Measurements from ENCODE around the gene DNAI4. TPM values are rescaled to one million over a fixed set of nuclear protein-coding genes. Genes with fewer than 3 reads are reported as not detected.

Gene DNAI4
- total and polyA plus RNA-seq, 9 of the 15 experiments (the other 6 are each of a cell fraction or from before 2014, with no cell fraction given): 0.57 to 4.8 (median 2.6) TPM; not detected in 1

DNA sequence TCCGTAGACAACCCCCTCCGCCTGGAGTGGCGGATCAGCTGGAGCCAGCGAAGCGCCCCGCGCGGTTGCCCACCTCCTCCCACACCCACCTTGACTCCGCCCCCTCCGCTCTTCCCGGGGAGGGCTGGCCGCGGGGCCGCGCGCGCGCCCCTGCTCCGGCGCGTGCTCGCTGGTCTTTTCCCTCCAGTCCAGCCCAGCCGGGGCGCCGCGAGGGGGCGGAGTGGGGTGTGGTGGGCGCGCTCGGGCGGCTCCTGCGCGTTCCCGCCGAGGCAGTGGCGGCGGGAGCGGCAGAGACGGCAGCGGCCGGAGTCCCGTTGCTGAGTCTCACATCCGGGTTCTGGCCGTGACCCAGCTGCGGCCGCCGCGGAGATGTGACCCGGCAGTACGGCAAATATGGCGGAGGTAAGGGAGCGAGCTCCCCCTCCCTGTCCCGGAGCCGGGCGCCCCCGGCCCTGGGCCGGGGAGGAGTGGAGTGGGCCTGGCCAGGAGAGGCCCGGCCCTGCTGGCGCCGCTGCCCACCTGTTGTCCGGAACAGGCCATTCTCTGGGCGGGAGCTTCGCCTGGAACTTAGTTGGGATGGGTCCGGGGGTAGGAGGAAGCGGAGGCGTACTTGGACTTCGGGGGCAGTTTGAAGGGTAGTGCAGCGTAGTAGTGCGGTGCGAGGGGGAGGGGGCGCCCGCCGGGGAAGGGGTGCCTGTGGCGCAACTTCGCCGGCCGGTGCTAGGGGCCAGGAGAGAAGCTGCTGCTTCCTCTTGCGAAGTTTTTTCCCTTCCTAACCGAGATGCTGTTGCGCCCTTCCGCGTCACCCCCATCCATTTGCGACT lies 5.6 kb upstream of the DNAI4 start (continued):
- TF ChIP-seq MAZ (CRISPR knock-in tag; conservative IDR thresholded peaks at IDR 0.05 in 1 of 2, IDR thresholded peaks at IDR 0.05 in 1 of 2) (peak; percentile 93 to 94), PRMT5 (CRISPR knock-in tag; IDR thresholded peaks at IDR 0.05) (no peak), SRSF1 (IDR thresholded peaks at IDR 0.05; ENCODE audit: low read depth, low read length) (no peak), ZBTB49 (CRISPR knock-in tag; IDR thresholded peaks at IDR 0.05; ENCODE audit: borderline replicate concordance) (no peak), CBX1 (IDR thresholded peaks at IDR 0.05; ENCODE audit: low read depth) (peak; percentile 64), FOXJ2 (tag; IDR thresholded peaks at IDR 0.05) (peak; percentile 90), PURB (CRISPR knock-in tag; IDR thresholded peaks at IDR 0.05; ENCODE audit: low read depth) (no peak), ZSCAN29 (IDR thresholded peaks at IDR 0.05) (peak; percentile 19; the same call in 1 of the 2 replicates), E2F3 (CRISPR knock-in tag; IDR thresholded peaks at IDR 0.05) (peak; percentile 87), FOSL1 (tag; conservative IDR thresholded peaks at IDR 0.05) (peak; percentile 3; the same call in 1 of the 2 replicates), STAT6 (CRISPR knock-in tag; IDR thresholded peaks at IDR 0.05) (no peak), HES1 (IDR thresholded peaks at IDR 0.05; ENCODE audit: low read depth) (no peak), HMGN3 (IDR thresholded peaks at IDR 0.05; ENCODE audit: borderline replicate concordance, extremely low read depth, insufficient read length, low read depth, low read length) (peak; percentile 92), ZNF695 (CRISPR knock-in tag; IDR thresholded peaks at IDR 0.05) (no peak), ARID1B (IDR thresholded peaks at IDR 0.05) (peak; percentile 32; the same call in 1 of the 2 replicates), SIX5 (IDR thresholded peaks at IDR 0.05; ENCODE audit: borderline replicate concordance in 1 of 2, insufficient read depth in 1 of 2, low read depth in 1 of 2, low read length in 2 of 2) (no peak), GTF3C2 (IDR thresholded peaks at IDR 0.05; ENCODE audit: borderline replicate concordance, extremely low read depth, insufficient read length) (no peak), POLR2AphosphoS2 (IDR thresholded peaks at IDR 0.05; ENCODE audit: low read length) (peak; percentile 67; the same call in 1 of the 2 replicates)
